CD4-positive, alpha-beta T cell treated with Interleukin-4 for 4 hours (primary cell): Measurements from ENCODE around the gene VPS13A.

Experiments used
- DNase-seq: peaks from one replicate; pipeline ENCODE4 v3.0.0-alpha.2; 2020

Gene VPS13A

GRCh38 chr9:77177143-77177893 is at the start of gene VPS13A:
VPS13A (plus strand) TSS chr9:77177534; CDS start chr9:77177705, 171 bp downstream.
- DNase-seq: peak; percentile 91

- DNase-seq: no peak
Measured at GRCh38 chr9:77128125-77128789, 49.1 kb upstream of the VPS13A start.

- no peak for DNase-seq
Measured at GRCh38 chr9:77131399-77131798, 45.9 kb upstream of the VPS13A start.

GRCh38 chr9:77133011-77133410 is 44.3 kb upstream of the VPS13A start:
- DNase-seq: no peak

GRCh38 chr9:77142366-77142765 is 35.0 kb upstream of the VPS13A start:
- DNase-seq: no peak

GRCh38 chr9:77149879-77150278 is 27.5 kb upstream of the VPS13A start:
- DNase-seq: no peak

- no peak for DNase-seq
Measured at GRCh38 chr9:77152289-77152688, 25.0 kb upstream of the VPS13A start.

GRCh38 chr9:77156646-77157371 is 20.5 kb upstream of the VPS13A start:
- DNase-seq: no peak

GRCh38 chr9:77158772-77159513 is 18.4 kb upstream of the VPS13A start:
- DNase-seq: no peak

GRCh38 chr9:77161191-77161590 is 16.1 kb upstream of the VPS13A start:
- DNase-seq: no peak

GRCh38 chr9:77161966-77162365 is 15.4 kb upstream of the VPS13A start:
- DNase-seq: no peak

GRCh38 chr9:77162366-77162765 is 15.0 kb upstream of the VPS13A start:
- no peak for DNase-seq

GRCh38 chr9:77163884-77164283 is 13.4 kb upstream of the VPS13A start:
- DNase-seq: no peak

- DNase-seq: no peak
Measured at GRCh38 chr9:77166193-77166592, 11.1 kb upstream of the VPS13A start.

GRCh38 chr9:77170991-77171699 is 6.2 kb upstream of the VPS13A start:
- DNase-seq: no peak

- DNase-seq: no peak
Measured at GRCh38 chr9:77175151-77175550, 2.2 kb upstream of the VPS13A start.

- no peak for DNase-seq
Measured at GRCh38 chr9:77176106-77176505, 1.2 kb upstream of the VPS13A start.

GRCh38 chr9:77176686-77177142 is 620 bp upstream of the VPS13A start:
- DNase-seq: no peak

- DNase-seq: peak; percentile 46
Measured at GRCh38 chr9:77177894-77178794, 810 bp downstream of the VPS13A start.

- no peak for DNase-seq
Measured at GRCh38 chr9:77180056-77180455, 2.7 kb downstream of the VPS13A start.

GRCh38 chr9:77183581-77183980 is 6.2 kb downstream of the VPS13A start:
- no peak for DNase-seq
